Measurements from ENCODE around the gene TFF1.

TFF1 gene

DNA sequence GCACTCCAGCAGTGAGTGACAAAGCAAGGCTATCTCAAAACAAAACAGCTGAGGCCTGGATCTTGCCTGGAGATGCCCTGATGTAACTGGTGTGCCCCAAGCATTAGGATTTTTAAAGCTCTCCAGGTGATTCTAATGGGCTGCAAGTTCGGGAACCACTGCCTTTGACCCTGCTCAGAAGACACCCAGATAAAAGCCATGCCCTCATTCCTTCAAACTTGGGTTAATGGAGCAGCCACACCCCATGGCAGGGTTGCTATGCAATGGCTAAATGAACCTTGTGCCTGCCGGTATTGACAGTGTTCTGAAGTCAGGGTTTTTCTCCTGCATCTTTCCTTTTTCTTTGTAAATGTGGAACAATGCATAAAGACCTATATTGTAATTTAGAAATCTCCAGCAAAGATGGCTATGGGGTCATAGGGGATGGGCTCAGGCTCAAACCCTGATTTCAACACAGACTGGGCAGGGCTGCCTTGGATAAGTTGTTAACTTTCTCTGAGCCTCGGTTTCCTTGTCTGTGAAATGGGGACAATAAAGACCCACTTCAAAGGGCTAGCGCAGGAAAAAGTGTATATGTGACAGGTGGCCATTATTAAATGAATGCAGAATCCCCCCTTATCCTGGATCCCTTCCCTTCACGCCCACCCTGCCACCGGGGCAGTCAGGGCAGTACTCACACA, 51.6 kb downstream of the TFF1 start:
- DNase-seq = no peak

DNA sequence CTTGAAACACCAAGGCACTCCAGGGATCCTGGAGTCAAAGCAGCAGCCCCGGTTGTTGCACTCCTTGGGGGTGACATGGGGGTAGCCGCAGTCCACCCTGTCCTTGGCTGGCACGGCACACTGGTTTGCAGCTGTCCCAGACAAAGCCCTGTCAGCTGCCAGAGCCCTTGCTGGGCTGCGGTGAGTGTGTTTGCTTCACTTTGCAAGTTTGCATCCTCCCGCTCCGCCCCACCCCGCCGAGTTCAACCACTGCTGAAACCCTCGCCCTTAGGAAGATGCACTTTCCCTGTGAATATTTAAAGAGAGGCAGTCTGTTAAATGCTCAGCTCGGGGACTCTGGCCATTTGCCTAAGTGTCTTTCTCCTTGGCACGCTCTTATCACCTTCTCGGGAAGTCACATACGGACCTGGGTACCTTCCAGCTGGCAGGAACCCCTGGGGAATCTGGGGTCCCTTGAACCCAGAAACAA, 52.8 kb downstream of the TFF1 start:
- no peak for DNase-seq

DNA sequence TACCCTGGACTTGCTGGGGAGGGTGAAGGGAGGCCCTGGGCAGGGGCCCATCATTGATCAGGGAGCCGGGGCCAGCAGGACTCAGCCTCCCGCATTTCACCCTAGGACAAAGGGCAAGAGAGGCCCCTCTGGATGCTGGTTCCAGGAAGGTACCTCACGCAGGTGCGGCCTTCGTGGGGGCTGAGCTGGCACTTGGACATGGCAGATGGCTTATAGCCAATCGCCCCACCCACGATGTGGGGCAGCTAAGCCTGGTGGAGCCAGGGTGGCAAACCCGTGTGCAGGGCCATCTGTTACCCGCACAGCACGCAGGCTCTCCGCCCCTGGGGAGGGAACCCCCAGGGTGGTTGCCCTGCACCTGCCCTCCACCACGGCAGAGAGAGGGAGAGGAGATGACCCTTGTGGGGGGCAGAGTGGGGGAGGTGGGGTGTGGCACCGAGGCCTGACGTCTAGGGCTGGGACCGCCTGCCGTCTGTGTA, 53.7 kb downstream of the TFF1 start:
- no peak for DNase-seq

All from central memory CD4-positive, alpha-beta T cell (primary cell).